Osteoblast (primary cell): ENCODE measurements around the gene WFIKKN1. TPM values are rescaled to one million over a fixed set of nuclear protein-coding genes. Genes with fewer than 3 reads are reported as not detected.

Experiments used
- DNase-seq: peaks from one replicate; pipeline ENCODE4 v3.0.0; 2011; ENCODE audit warnings: low spot score, mixed read lengths; ENCODE audit not compliant: insufficient read length; ENCODE audit errors: missing footprints
- H2AFZ ChIP-seq: 2 replicates; pipeline ENCODE4 v1.6.0; 2011; ENCODE audit warnings: mild to moderate bottlenecking, low read length
- H3K27ac ChIP-seq: 2 replicates; pipeline ENCODE4 v1.5.1; 2011; ENCODE audit warnings: mild to moderate bottlenecking, low read depth, low read length, moderate library complexity
- H3K27me3 ChIP-seq: 2 replicates; pipeline ENCODE4 v1.6.0; 2012; ENCODE audit warnings: mild to moderate bottlenecking, control low read depth, inconsistent platforms, low read length, moderate library complexity; ENCODE audit not compliant: insufficient read depth
- H3K36me3 ChIP-seq: 2 replicates; pipeline ENCODE4 v1.5.1; 2011; ENCODE audit warnings: mild to moderate bottlenecking, low read length, control low read depth, moderate library complexity; ENCODE audit not compliant: insufficient read depth
- H3K4me1 ChIP-seq: 2 replicates; pipeline ENCODE4 v1.5.1; 2011; ENCODE audit warnings: mild to moderate bottlenecking, low read length, control low read depth, moderate library complexity; ENCODE audit not compliant: insufficient read depth
- H3K4me2 ChIP-seq: 2 replicates; pipeline ENCODE4 v1.6.0; 2011; ENCODE audit warnings: mild to moderate bottlenecking, low read length; ENCODE audit not compliant: insufficient read depth
- H3K4me3 ChIP-seq: fragments of 200-600 bp; sonication (generic); 3 replicates; pipeline ENCODE4 v1.5.1; 2012; ENCODE audit warnings: mild to moderate bottlenecking, low read length, inconsistent platforms; ENCODE audit not compliant: insufficient read depth
- H3K79me2 ChIP-seq: 2 replicates; pipeline ENCODE4 v1.6.0; 2012; ENCODE audit warnings: mild to moderate bottlenecking, low read length, control low read depth, inconsistent platforms; ENCODE audit not compliant: insufficient read depth
- H3K9me3 ChIP-seq: 2 replicates; pipeline ENCODE4 v1.5.1; 2011; ENCODE audit warnings: low read depth, low read length, control low read depth
- H4K20me1 ChIP-seq: 2 replicates; pipeline ENCODE4 v1.6.0; 2012; ENCODE audit warnings: mild to moderate bottlenecking, low read length, control low read depth; ENCODE audit not compliant: insufficient read depth
- CTCF ChIP-seq: IDR thresholded peaks from 2 replicates; pipeline ENCODE4 v1.5.1; 2011; ENCODE audit warnings: mild to moderate bottlenecking, low read depth, low read length, moderate library complexity; ENCODE audit errors: extremely low read depth
- total RNA-seq: library from RNA; depleted of rRNA; stranded (reverse); fragments of >200 nt; gene quantifications from 2 replicates; pipeline ENCODE4 v1.2.3, GENCODE V29; 2012

Gene WFIKKN1
- total RNA-seq, 1 donor: 0.36 TPM

DNA sequence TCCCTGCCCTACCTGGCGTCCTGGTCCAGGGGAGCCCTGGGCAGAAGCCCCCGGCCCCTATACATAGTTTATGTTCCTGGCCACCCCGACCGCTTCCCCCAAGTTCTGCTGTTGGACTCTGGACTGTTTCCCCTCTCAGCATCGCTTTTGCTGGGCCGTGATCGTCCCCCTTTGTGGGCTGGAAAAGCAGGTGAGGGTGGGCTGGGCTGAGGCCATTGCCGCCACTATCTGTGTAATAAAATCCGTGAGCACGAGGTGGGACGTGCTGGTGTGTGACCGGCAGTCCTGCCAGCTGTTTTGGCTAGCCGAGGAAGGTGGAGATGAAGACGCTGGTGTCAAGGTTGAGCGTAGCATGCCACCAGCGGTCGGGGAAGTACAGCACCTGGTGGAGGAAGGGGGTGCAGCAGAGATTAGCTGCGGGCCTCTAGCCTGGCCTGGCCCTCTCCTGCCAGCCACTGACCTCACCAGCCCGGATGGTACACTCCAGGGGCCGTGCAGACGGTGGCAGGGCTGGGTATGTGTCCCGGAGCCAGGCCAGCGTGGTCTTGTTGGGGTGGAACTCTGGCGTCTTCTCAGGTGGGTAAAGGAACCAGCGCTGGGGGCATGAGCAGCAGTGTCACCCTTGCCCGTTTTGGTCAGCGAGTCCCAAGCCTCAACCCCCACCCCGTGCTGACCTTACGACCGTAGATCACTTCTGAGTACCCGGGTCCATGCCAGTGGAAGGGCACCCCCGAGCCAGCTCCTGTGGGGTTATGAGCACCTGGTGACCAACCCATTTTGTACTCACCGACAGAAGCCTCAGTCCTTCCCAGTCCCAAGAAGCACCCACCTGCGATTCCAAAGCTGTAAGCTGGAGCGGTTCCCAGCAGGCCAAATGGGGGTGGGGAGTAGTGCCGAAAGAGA lies 52.0 kb downstream of the WFIKKN1 start:
- peak overlapping the region; percentile 76 for H3K4me3 ChIP-seq
- H3K79me2 ChIP-seq: peaks cover 40% of the 10 kb centered on the region
- no peak overlapping the region for H3K27ac ChIP-seq
- peaks cover 34% of the 10 kb centered on the region for H4K20me1 ChIP-seq
- peak overlapping the region; percentile 93 for H3K4me2 ChIP-seq
- no peak for DNase-seq
- no peak for TF ChIP-seq CTCF
- no peaks in the 10 kb centered on the region for H3K9me3 ChIP-seq
- peaks cover 23% of the 10 kb centered on the region for H3K36me3 ChIP-seq
- peaks cover 26% of the 10 kb centered on the region for H3K4me1 ChIP-seq
- H2AFZ ChIP-seq: no peak overlapping the region
- no peaks in the 10 kb centered on the region for H3K27me3 ChIP-seq

DNA sequence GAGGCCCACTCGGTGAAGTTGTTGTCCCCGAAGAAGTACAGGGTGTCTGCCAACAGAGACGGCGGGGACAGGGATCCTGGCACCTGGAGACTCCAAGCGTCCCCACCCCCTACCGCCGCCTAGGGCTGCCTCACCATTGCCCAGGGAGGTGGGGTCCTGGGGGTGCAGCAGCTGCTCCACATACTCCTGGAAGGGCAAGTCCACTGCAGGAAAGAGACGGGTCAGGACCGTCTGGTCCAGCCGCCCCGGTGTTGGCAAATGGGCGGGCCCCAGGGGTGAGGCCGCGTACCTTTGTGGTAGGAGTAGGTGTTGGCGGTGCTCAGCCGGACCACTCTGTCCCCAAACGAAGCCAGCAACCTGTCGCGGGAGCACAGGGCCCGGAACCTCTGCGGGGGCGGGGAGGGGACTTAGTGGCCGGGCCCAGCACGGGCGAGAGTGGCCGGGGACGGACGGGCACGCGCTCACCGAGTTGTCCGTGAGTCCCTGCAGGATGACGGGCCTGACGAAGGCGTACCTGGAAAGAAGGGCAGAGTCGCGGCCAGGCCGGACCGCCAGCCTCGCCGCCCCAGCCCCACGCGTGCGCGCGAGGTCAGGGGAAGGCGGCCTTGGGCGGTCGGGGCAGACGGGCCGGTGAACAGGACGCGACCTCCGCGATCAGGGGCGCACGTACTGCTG lies 52.7 kb downstream of the WFIKKN1 start:
- H4K20me1 ChIP-seq: peaks cover 34% of the 10 kb centered on the region
- TF ChIP-seq CTCF: no peak
- no peaks in the 10 kb centered on the region for H3K9me3 ChIP-seq
- no peak for DNase-seq
- H3K4me1 ChIP-seq: peaks cover 26% of the 10 kb centered on the region
- H3K27me3 ChIP-seq: no peaks in the 10 kb centered on the region
- H3K36me3 ChIP-seq: peaks cover 23% of the 10 kb centered on the region
- H3K79me2 ChIP-seq: peaks cover 40% of the 10 kb centered on the region
- H2AFZ ChIP-seq: no peak overlapping the region
- H3K27ac ChIP-seq: no peak overlapping the region
- peak overlapping the region; percentile 76 for H3K4me3 ChIP-seq
- peak overlapping the region; percentile 86 for H3K4me2 ChIP-seq

Other genes with a start within 250 kb of the WFIKKN1 start
- gene PGAP6, start 249.0 kb upstream of the WFIKKN1 start, total RNA-seq: 40.1 and 54.3 TPM in 2 replicates
- 77.2 and 83.6 TPM in 2 replicates for gene NME4, start 233.8 kb upstream of the WFIKKN1 start, total RNA-seq
- gene DECR2, start 229.1 kb upstream of the WFIKKN1 start, total RNA-seq: 18.1 and 24.5 TPM in 2 replicates
- gene RAB11FIP3, start 205.3 kb upstream of the WFIKKN1 start, total RNA-seq: 22.7 and 25.3 TPM in 2 replicates
- 25.3 and 27.1 TPM in 2 replicates for gene CAPN15, start 103.3 kb upstream of the WFIKKN1 start, total RNA-seq
- under 0.01 TPM in 1 of 2 replicates, not detected in the other for gene PRR35, start 70.6 kb upstream of the WFIKKN1 start, total RNA-seq
- gene NHLRC4, start 64.0 kb upstream of the WFIKKN1 start, total RNA-seq: 1.2 and 2.2 TPM in 2 replicates
- gene PIGQ, start 61.0 kb upstream of the WFIKKN1 start, total RNA-seq: 25.6 and 29.0 TPM in 2 replicates
- 11.2 and 13.3 TPM in 2 replicates for gene RAB40C, start 40.9 kb upstream of the WFIKKN1 start, total RNA-seq
- gene METTL26, start 5.3 kb downstream of the WFIKKN1 start, total RNA-seq: 72.8 and 76.0 TPM in 2 replicates
- gene MCRIP2, start 10.8 kb downstream of the WFIKKN1 start, total RNA-seq: 20.0 and 20.3 TPM in 2 replicates
- gene WDR90, start 18.4 kb downstream of the WFIKKN1 start, total RNA-seq: 10.3 and 19.2 TPM in 2 replicates
- gene RHOT2, start 37.1 kb downstream of the WFIKKN1 start, total RNA-seq: 35.9 and 42.0 TPM in 2 replicates
- gene RHBDL1, start 44.7 kb downstream of the WFIKKN1 start, total RNA-seq: 0.88 and 1.1 TPM in 2 replicates
- 88.1 and 102 TPM in 2 replicates for gene STUB1, start 49.4 kb downstream of the WFIKKN1 start, total RNA-seq
- 48.0 and 48.5 TPM in 2 replicates for gene JMJD8, start 53.3 kb downstream of the WFIKKN1 start, total RNA-seq
- gene WDR24, start 59.4 kb downstream of the WFIKKN1 start, total RNA-seq: 8.0 and 8.7 TPM in 2 replicates
- not detected in 2 replicates for gene FBXL16, start 74.8 kb downstream of the WFIKKN1 start, total RNA-seq
- 30.9 and 33.3 TPM in 2 replicates for gene METRN, start 84.1 kb downstream of the WFIKKN1 start, total RNA-seq
- 20.9 and 21.7 TPM in 2 replicates for gene ANTKMT, start 90.2 kb downstream of the WFIKKN1 start, total RNA-seq
- 2.1 and 2.2 TPM in 2 replicates for gene CCDC78, start 95.5 kb downstream of the WFIKKN1 start, total RNA-seq
- gene HAGHL, start 96.1 kb downstream of the WFIKKN1 start, total RNA-seq: 12.7 and 16.3 TPM in 2 replicates
- gene CIAO3, start 110.0 kb downstream of the WFIKKN1 start, total RNA-seq: 32.2 and 35.1 TPM in 2 replicates
- under 0.01 and 1.2 TPM in 2 replicates for gene MSLN, start 129.7 kb downstream of the WFIKKN1 start, total RNA-seq
- gene RPUSD1, start 157.4 kb downstream of the WFIKKN1 start, total RNA-seq: 23.3 and 28.2 TPM in 2 replicates
- 3.3 and 3.8 TPM in 2 replicates for gene CHTF18, start 157.6 kb downstream of the WFIKKN1 start, total RNA-seq
- not detected in 2 replicates for gene GNG13, start 169.7 kb downstream of the WFIKKN1 start, total RNA-seq